Measurements from ENCODE around the gene CCL15. TPM values are rescaled to one million over a fixed set of nuclear protein-coding genes. Genes with fewer than 3 reads are reported as not detected.
"Not testable (repeated sequence)": the region's sequence is repeated elsewhere in the genome, so short reads cannot be mapped to it uniquely, and the experiment has no call there.

Gene CCL15
- total RNA-seq, result not detected in 2 replicates

GRCh38 chr17:36001110-36001771 is at the start of gene CCL15:
TSS of gene CCL15 (minus strand) at chr17:36001553. CDS start at chr17:36001492, 61 bp downstream.
- no peak for DNase-seq (ENCODE audit: low read depth in 2 of 2)

DNA sequence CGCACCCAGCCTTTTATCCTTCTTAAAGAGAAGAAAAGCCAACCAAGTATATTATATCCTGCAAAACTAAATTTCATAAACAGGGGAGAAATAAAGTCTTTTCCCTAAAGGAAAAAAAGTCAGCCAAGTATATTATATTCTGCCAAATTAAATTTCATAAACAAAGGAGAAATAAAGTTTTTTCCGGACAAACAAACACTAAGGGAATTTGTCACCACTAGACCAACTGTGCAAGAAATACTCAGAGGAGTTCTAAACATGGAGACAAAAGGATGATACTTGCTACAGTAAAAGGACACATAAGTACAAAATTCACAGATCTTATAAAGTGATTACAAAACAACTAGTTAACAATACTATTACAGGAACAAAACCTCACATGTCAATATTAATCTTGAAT is 48.3 kb upstream of the CCL15 start:
- no peak for DNase-seq (ENCODE audit: low read depth in 2 of 2)

DNA sequence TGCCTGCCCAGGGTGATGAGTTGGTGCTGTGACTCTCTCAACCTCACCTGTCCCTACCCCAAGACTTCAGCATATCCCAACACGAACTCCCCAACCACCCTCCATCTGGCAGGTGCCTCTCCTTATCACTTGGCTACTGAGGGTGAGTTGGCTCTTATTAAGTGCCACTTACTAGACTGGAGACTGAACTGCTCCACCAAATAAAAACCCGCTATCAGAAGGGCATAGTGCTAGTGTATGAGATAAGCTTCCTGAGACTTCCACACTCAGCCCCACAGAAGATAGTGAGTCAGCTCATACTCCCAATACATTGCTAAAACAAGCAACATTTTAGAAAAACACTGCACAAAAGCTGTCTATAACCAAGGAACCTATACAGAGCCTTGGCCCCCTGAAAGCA is 46.7 kb upstream of the CCL15 start:
- no peak for DNase-seq (ENCODE audit: low read depth in 2 of 2)

DNA sequence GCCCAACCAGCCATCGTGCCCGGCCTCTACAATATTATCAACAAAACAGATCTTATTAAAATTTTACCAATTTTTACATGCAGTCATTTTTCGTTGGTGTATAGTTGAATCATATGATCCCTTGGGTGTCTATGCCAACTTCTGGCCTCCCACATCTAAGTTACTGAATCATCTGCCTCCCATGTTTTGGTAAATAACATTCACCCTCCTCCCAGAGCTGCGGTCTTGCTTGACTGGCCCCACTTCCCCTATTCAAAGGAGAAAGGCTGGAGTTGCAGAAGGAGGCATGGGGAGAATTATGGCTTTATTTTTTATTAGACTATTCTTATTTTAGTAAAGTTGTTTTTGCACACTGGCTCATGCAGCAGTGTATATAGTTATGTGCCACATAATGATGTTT is 34.9 kb upstream of the CCL15 start:
- DNase-seq (ENCODE audit: low read depth in 2 of 2), result no peak

GRCh38 chr17:36034127-36034526 is 32.8 kb upstream of the CCL15 start:
- no peak for DNase-seq (ENCODE audit: low read depth in 2 of 2)

GRCh38 chr17:36030956-36031355 is 29.6 kb upstream of the CCL15 start:
- DNase-seq (ENCODE audit: low read depth in 2 of 2), result no peak

DNA sequence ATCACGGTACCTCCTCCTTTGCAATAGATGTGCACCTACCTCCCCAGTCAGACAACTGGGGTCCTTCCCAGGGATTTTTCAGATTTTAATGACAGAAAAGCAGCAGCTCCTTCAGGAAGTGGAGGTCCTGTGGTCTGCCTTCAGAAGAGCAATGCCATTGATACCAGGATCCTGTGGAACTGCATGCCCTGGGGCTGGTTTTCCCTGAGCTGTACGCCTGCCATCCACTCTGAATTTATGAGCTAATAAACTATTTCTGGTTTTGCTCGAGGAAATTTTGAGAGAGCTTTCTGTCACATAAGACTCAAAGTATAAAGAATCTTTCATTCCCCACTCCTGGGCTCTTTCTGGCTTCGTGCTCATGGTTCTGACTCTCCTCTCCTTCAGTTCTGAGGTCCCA is 26.4 kb upstream of the CCL15 start:
- no peak for DNase-seq (ENCODE audit: low read depth in 2 of 2)

DNA sequence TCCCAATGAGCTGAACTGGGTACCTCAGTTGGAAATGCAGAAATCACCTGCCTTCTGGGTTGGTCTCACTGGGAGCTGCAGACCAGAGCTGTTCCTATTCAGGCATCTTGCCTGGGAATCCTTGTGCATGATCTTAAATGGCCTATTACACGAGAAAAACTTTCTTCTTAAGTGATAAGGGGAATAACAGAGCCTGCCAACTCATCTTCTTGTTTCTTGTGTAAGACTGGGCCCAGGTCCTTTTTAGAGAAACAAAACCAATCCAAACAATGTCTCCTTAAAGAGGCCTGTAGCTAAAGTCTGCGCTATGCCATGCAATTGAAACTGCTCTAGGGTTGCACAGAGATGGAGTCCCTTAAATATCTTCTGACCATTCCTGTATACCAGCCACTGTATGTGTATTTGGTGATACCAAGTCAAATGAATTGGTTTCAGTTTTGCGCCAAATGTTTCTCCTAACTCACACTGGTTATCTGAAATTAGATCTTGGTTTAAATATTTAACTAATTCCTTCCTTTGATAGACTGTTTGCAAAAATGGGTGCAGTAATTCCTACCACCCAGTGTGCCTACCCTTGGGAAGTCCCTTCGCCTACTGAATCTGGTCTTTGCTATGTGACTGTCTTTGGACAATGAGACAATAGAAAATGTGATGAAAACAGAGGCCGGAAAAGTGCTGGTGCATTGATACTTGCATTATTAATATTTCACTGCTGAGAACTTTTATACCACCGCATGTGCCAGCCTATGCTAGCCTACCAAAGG is 22.9 kb upstream of the CCL15 start:
- no peak for DNase-seq (ENCODE audit: low read depth in 2 of 2)

DNA sequence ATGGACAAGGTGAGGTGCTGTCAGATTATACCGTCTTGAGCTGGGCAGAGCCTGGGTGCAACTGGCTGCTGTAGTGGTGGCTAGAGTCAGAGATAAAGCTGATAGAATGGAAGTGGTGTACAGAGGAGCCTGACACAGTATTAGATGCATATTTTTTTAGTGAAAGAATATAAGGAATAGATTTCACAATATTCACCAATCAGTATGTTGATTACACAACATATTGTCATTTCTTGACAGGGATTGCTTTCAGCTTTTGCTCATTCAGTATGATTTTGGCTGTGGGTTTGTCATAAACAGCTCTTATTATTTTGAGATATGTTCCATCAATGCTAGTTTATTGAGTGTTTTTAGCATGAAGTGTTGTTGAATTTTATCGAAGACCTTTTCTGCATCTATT is 18.1 kb upstream of the CCL15 start:
- DNase-seq (ENCODE audit: low read depth in 2 of 2), result no peak

DNA sequence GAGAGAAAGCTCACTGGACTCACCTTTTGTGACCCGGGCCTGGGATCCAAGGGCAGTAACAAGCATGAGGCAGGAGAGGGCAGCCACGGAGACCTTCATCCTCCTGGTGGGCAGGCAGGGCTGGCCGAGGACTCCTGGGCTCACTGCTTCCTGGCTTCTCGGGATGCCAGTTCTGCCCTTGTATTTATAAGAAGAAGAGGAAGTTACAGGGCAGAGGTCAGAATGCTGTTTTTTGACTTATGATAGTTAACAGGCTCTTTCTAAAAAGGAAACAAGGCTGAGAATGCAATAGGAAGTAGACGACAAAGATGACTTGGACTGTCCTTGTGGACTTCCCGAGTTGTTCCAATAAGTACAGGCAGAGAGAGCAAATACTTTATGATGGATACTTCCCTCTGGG is 16.4 kb upstream of the CCL15 start, which contains the start of gene CCL23:
CCL23 (minus strand) TSS at position 174 of the 400 bp plus-strand sequence; CDS start at position 99, 75 bp downstream.
- peak in 1 of 2 donors; percentile 6 for DNase-seq (ENCODE audit: low read depth in 2 of 2)

DNA sequence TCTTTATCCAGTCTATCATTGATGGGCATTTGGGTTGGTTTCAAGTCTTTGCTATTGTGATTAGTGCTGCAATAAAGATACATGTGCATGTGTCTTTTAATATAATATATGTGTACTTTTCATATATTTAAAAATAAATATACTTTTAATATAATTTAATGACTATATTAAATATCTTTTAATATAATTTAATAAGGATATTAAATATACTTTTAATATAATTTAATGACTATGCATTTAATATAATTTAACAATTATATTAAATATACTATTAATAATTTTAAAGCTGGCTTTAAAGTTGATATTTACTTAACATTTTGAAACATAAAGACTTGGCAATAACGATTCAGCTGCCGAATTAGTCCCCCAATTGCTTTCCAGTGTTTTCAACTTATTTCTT is 15.2 kb upstream of the CCL15 start:
- DNase-seq (ENCODE audit: low read depth in 2 of 2), result no peak

- DNase-seq (ENCODE audit: low read depth in 2 of 2), result not testable (repeated sequence)
Observed at GRCh38 chr17:36015895-36016294, 14.5 kb upstream of the CCL15 start.

GRCh38 chr17:36014946-36015345 is 13.6 kb upstream of the CCL15 start:
- DNase-seq (ENCODE audit: low read depth in 2 of 2), result no peak

- DNase-seq (ENCODE audit: low read depth in 2 of 2), result no peak
Observed at GRCh38 chr17:36011201-36011600, 9.8 kb upstream of the CCL15 start.

DNA sequence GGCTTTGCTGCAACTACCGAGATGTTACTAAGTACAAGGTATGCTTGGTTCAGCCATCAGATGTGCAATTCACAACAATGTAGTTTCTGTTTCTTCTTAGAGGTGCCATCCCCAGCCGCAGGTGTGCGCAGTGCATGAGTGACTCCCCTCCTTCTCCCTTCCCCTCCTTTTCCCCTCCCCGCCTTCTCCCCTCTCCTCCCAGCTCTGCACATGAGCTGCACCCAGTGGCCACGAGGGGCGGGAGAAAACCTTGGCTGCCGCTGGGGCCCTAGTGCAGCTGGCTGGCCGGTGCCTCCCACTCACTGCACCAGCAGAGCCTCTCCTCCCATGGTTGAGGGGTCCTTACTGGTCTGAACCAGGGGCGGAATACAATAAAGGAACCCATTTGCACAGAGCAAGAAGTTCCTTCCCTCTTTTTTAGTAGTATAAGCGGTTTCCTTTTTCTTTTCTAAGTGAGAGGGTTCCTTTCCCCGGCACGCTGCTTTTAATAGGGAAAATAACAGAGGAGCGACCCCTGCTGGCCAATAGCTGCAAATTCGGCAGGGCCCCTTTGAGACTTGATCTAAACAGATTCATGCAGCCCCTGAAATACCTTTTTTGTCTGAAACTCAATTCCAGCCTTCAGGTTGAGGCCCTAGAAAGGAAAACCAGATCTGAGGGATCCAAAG is 7.8 kb upstream of the CCL15 start:
- peak; percentile 44 to 64 for DNase-seq (ENCODE audit: low read depth in 2 of 2)

- DNase-seq (ENCODE audit: low read depth in 2 of 2), result no peak
Observed at GRCh38 chr17:36004594-36005108, 3.3 kb upstream of the CCL15 start.

DNA sequence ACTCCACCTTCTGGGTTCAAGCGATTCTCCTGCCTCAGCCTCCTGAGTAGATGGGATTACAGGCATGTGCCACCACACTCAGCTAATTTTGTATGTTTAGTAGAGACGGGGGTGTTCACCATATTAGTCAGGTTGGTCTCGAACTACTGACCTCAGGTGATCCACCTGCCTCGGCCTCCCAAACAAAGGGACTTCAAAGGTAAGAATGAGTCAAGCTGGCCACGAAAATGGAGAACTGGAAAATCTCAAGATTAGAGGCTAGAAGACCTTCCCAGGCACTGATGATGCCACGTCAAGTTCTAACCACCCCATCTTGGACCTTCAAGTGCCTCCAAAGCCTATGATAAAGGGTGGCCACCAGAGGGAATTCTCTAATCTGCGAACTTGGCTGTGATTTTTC is 1.3 kb upstream of the CCL15 start:
- DNase-seq (ENCODE audit: low read depth in 2 of 2), result no peak

- DNase-seq (ENCODE audit: low read depth in 2 of 2), result no peak
Observed at GRCh38 chr17:36001862-36002603, 680 bp upstream of the CCL15 start.

DNA sequence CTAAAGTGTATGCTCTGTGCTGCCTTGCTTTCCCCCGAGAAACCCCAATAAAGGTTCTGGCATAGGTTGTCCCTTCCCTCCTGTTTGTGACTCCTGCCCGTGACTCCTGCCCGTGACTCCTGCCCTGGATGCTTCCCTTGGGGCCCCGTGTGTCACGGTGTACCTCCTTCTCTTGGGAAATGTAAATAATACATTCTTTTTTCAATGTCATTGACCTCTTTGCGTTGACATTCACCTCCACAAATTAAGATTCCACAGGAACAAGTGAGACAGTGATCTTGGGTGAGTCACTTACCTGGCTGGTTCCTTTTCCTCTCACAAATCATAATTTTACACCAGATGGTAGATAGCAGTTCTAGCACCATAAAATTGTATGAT is 632 bp downstream of the CCL15 start:
- no peak for DNase-seq (ENCODE audit: low read depth in 2 of 2)

DNA sequence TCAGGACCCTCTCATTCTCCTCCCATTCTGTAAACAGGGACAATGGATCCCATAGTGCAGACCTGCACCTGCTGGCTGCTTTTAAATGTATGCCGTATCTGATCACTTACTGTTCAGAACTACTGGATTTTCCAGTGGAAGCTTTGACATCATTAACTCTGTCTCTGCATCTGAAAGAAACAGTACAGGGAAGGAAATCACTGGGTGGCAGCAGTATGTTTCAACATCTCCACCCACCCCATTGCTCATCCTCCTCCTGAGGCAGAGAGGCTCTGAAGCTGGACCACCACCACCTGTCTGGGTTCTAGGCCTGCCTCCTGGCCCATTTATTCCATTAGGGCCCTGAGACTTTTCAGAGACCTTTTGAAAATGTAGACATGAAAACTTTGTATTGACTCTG is 2.6 kb downstream of the CCL15 start:
- no peak for DNase-seq (ENCODE audit: low read depth in 2 of 2)

DNA sequence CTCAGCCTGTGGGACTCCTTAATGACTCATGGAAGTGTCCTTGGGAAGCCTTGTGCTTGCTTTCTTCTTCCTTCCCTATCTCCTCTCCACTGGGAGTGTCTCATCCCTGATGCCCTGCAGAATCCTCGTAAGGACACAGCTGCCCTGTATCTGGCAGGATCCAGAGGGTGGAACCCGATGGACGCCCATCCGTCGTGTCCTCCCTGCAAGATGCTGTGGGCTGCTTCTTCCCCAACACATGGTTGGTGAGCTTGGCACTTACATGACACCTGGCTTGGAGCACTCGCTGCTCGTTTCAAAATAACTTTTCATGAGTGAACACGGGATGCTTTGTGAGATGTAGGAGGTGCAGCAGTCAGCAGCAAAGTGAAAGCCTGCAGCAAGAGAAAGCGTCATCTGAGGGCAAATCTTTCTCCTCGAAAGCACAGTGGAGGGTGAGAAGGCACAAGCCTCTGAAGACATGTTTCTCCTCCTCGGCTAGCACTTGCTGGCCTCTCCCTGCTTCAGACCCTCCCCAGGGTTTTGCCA is 3.3 kb downstream of the CCL15 start:
- no peak for DNase-seq (ENCODE audit: low read depth in 2 of 2)
